CD4-positive, CD25-positive, alpha-beta regulatory T cell (primary cell): ENCODE results near the gene DDX27. TPM values are rescaled to one million over a fixed set of nuclear protein-coding genes. Genes with fewer than 3 reads are reported as not detected.

Experiments used
- ATAC-seq, 2 donors: fragments of 150-1000 bp; cut with Tn5 transposase; one replicate each; pipeline ENCODE4 v1.10.0; 2021; ENCODE audit warnings: low read depth in 2 of 2, moderate number of reproducible peaks in 2 of 2, moderate library complexity in 1 of 2
- DNase-seq, 3 donors: peaks; one replicate each; pipeline versions ENCODE4 v3.0.0 to v3.0.0-alpha.2; 2012 to 2022; ENCODE audit warnings: mixed read lengths in 1 of 3
- H3K27ac ChIP-seq: one replicate; pipeline ENCODE4 v1.7.0; 2013; ENCODE audit warnings: mild to moderate bottlenecking, low read length; ENCODE audit not compliant: insufficient read depth, poor library complexity, severe bottlenecking
- H3K27me3 ChIP-seq: one replicate; pipeline ENCODE4 v1.7.0; 2013; ENCODE audit warnings: low read length; ENCODE audit not compliant: control insufficient read depth, insufficient read depth
- H3K36me3 ChIP-seq: one replicate; pipeline ENCODE4 v1.7.0; 2013; ENCODE audit warnings: mild to moderate bottlenecking, low read length, moderate library complexity; ENCODE audit not compliant: control insufficient read depth, insufficient read depth
- H3K4me1 ChIP-seq: 2 replicates; pipeline ENCODE4 v1.7.0; 2013; ENCODE audit warnings: mild to moderate bottlenecking, low read length; ENCODE audit not compliant: insufficient read depth, control insufficient read depth, poor library complexity, severe bottlenecking
- H3K4me3 ChIP-seq: one replicate; pipeline ENCODE4 v1.7.0; 2013; ENCODE audit warnings: low read depth, mild to moderate bottlenecking, low read length, moderate library complexity
- H3K9me3 ChIP-seq, 2 experiments: 1 replicate in 1 of 2; 2 replicates in 1 of 2; pipeline ENCODE4 v1.7.0; 2013; ENCODE audit warnings: low read length in 2 of 2, mild to moderate bottlenecking in 1 of 2, moderate library complexity in 1 of 2; ENCODE audit not compliant: control insufficient read depth in 2 of 2
- H3K27ac Mint-ChIP-seq, 3 donors: one replicate each; pipeline ENCODE4 v1.8.0; 2020 to 2022; ENCODE audit warnings: mild to moderate bottlenecking in 3 of 3, mixed read lengths in 3 of 3, moderate library complexity in 2 of 3
- H3K27me3 Mint-ChIP-seq: one replicate; pipeline ENCODE4 v1.8.0; 2022; ENCODE audit warnings: mild to moderate bottlenecking, mixed read lengths
- H3K36me3 Mint-ChIP-seq: one replicate; pipeline ENCODE4 v1.8.0; 2020; ENCODE audit warnings: mixed read lengths
- H3K4me1 Mint-ChIP-seq, 4 donors: one replicate each; pipeline ENCODE4 v1.8.0; 2020 to 2022; ENCODE audit warnings: mixed read lengths in 4 of 4, mild to moderate bottlenecking in 1 of 4
- H3K4me3 Mint-ChIP-seq, 4 donors: one replicate each; pipeline ENCODE4 v1.8.0; 2020 to 2022; ENCODE audit warnings: mild to moderate bottlenecking in 4 of 4, mixed read lengths in 4 of 4, moderate library complexity in 3 of 4
- H3K9me3 Mint-ChIP-seq, 7 donors: one replicate each; pipeline ENCODE4 v1.8.0; 2020 to 2022; ENCODE audit warnings: mixed read lengths in 7 of 7, mild to moderate bottlenecking in 3 of 7, moderate library complexity in 2 of 7
- polyA plus RNA-seq, 4 donors: library from polyadenylated mRNA; unstranded; fragments of 300-500 nt; fragmentation: Illumina TruSeq; gene quantifications; one replicate each; pipeline ENCODE4 v1.2.3, GENCODE V29; 2021
- total RNA-seq: library from RNA; stranded (reverse); gene quantifications from one replicate; pipeline ENCODE4 v1.2.3, GENCODE V29; 2022

Gene DDX27
- total and polyA plus RNA-seq, 5 donors from 2014 or later: 24.4 to 105 (median 35.2) TPM

GRCh38 chr20:49225896-49226295 lies 6.7 kb downstream of the DDX27 start:
- H3K27me3 ChIP-seq: no peaks in the 10 kb centered on the region
- Mint-ChIP-seq H3K9me3 (no peaks in the 10 kb centered on the region), H3K27me3 (no peaks in the 10 kb centered on the region), H3K36me3 (peaks cover 43% of the 10 kb centered on the region), H3K27ac (peak overlapping the region in 1 of 3 donors; percentile 52), H3K4me1 (peaks cover 0 to 16% (median 4%) of the 10 kb centered on the region in 4 donors), H3K4me3 (peak overlapping the region in 1 of 4 donors; percentile 64)
- no peak overlapping the region for H3K27ac ChIP-seq
- no peak for DNase-seq
- no peaks in the 10 kb centered on the region for H3K9me3 ChIP-seq
- H3K36me3 ChIP-seq: peaks cover 87% of the 10 kb centered on the region
- no peak overlapping the region for H3K4me3 ChIP-seq
- ATAC-seq: no peak
- no peaks in the 10 kb centered on the region for H3K4me1 ChIP-seq

- H3K27ac ChIP-seq: no peak overlapping the region
- no peak overlapping the region for H3K4me3 ChIP-seq
- peaks cover 88% of the 10 kb centered on the region for H3K36me3 ChIP-seq
- Mint-ChIP-seq H3K27ac (no peak overlapping the region), H3K9me3 (no peaks in the 10 kb centered on the region), H3K27me3 (no peaks in the 10 kb centered on the region), H3K4me1 (peaks cover 0 to 7% (median 2%) of the 10 kb centered on the region in 4 donors), H3K36me3 (peaks cover 42% of the 10 kb centered on the region), H3K4me3 (no peak overlapping the region)
- DNase-seq (no peak), ATAC-seq (no peak)
- H3K27me3 ChIP-seq: no peaks in the 10 kb centered on the region
- no peaks in the 10 kb centered on the region for H3K9me3 ChIP-seq
- H3K4me1 ChIP-seq: no peaks in the 10 kb centered on the region
These were observed 9.5 kb downstream of the DDX27 start for GRCh38 chr20:49228676-49229075.

GRCh38 chr20:49229381-49229780 lies 10.2 kb downstream of the DDX27 start:
- H3K27me3 Mint-ChIP-seq: no peaks in the 10 kb centered on the region
- Histone ChIP-seq H3K4me3 (no peak overlapping the region), H3K27me3 (no peaks in the 10 kb centered on the region), H3K4me1 (no peaks in the 10 kb centered on the region), H3K9me3 (no peaks in the 10 kb centered on the region), H3K27ac (no peak overlapping the region), H3K36me3 (peaks cover 88% of the 10 kb centered on the region)
- H3K27ac Mint-ChIP-seq: no peak overlapping the region
- H3K36me3 Mint-ChIP-seq: peaks cover 48% of the 10 kb centered on the region
- ATAC-seq: no peak
- no peak overlapping the region for H3K4me3 Mint-ChIP-seq
- no peaks in the 10 kb centered on the region for H3K9me3 Mint-ChIP-seq
- no peak for DNase-seq
- H3K4me1 Mint-ChIP-seq: peaks cover 0 to 9% (median 1%) of the 10 kb centered on the region in 4 donors

- Histone ChIP-seq H3K4me1 (no peaks in the 10 kb centered on the region), H3K36me3 (peaks cover 88% of the 10 kb centered on the region), H3K9me3 (no peaks in the 10 kb centered on the region), H3K27ac (no peak overlapping the region), H3K27me3 (no peaks in the 10 kb centered on the region), H3K4me3 (no peak overlapping the region)
- Mint-ChIP-seq H3K27me3 (no peaks in the 10 kb centered on the region), H3K4me1 (peaks cover 0 to 9% (median 0%) of the 10 kb centered on the region in 4 donors), H3K4me3 (no peak overlapping the region), H3K9me3 (no peaks in the 10 kb centered on the region), H3K27ac (no peak overlapping the region), H3K36me3 (peaks cover 48% of the 10 kb centered on the region)
- DNase-seq (no peak), ATAC-seq (no peak)
These were observed 10.8 kb downstream of the DDX27 start for GRCh38 chr20:49230021-49230420.

- H3K4me1 Mint-ChIP-seq: peaks cover 0 to 9% (median 0%) of the 10 kb centered on the region in 4 donors
- peaks cover 49% of the 10 kb centered on the region for H3K36me3 Mint-ChIP-seq
- Histone ChIP-seq H3K27ac (no peak overlapping the region), H3K9me3 (no peaks in the 10 kb centered on the region), H3K4me3 (no peak overlapping the region), H3K27me3 (no peaks in the 10 kb centered on the region), H3K36me3 (peaks cover 89% of the 10 kb centered on the region), H3K4me1 (no peaks in the 10 kb centered on the region)
- no peak for DNase-seq
- no peak overlapping the region for H3K4me3 Mint-ChIP-seq
- H3K27me3 Mint-ChIP-seq: no peaks in the 10 kb centered on the region
- H3K27ac Mint-ChIP-seq: no peak overlapping the region
- H3K9me3 Mint-ChIP-seq: no peaks in the 10 kb centered on the region
- no peak for ATAC-seq
These were observed 11.4 kb downstream of the DDX27 start for GRCh38 chr20:49230561-49231133.

GRCh38 chr20:49231471-49231870 lies 12.3 kb downstream of the DDX27 start:
- Histone ChIP-seq H3K27me3 (no peaks in the 10 kb centered on the region), H3K4me3 (no peak overlapping the region), H3K9me3 (no peaks in the 10 kb centered on the region), H3K27ac (no peak overlapping the region), H3K4me1 (no peaks in the 10 kb centered on the region), H3K36me3 (peaks cover 87% of the 10 kb centered on the region)
- no peak overlapping the region for H3K27ac Mint-ChIP-seq
- H3K9me3 Mint-ChIP-seq: no peaks in the 10 kb centered on the region
- no peak overlapping the region for H3K4me3 Mint-ChIP-seq
- peaks cover 47% of the 10 kb centered on the region for H3K36me3 Mint-ChIP-seq
- H3K27me3 Mint-ChIP-seq: no peaks in the 10 kb centered on the region
- no peak for ATAC-seq
- H3K4me1 Mint-ChIP-seq: peaks cover 0 to 6% (median 0%) of the 10 kb centered on the region in 4 donors
- DNase-seq: no peak

- Mint-ChIP-seq H3K36me3 (peaks cover 54% of the 10 kb centered on the region), H3K27me3 (no peaks in the 10 kb centered on the region), H3K27ac (no peak overlapping the region), H3K4me1 (peaks cover 0 to 6% (median 2%) of the 10 kb centered on the region in 4 donors), H3K9me3 (no peaks in the 10 kb centered on the region), H3K4me3 (no peak overlapping the region)
- Histone ChIP-seq H3K4me1 (no peaks in the 10 kb centered on the region), H3K36me3 (peaks cover 90% of the 10 kb centered on the region), H3K4me3 (no peak overlapping the region), H3K27me3 (no peaks in the 10 kb centered on the region), H3K27ac (no peak overlapping the region), H3K9me3 (no peaks in the 10 kb centered on the region)
- DNase-seq (no peak), ATAC-seq (no peak)
These were observed 14.0 kb downstream of the DDX27 start for GRCh38 chr20:49233226-49233625.

GRCh38 chr20:49234831-49235230 lies 15.6 kb downstream of the DDX27 start:
- Mint-ChIP-seq H3K27me3 (no peaks in the 10 kb centered on the region), H3K27ac (peak overlapping the region in 2 of 3 donors; percentile 73 to 81), H3K36me3 (peaks cover 58% of the 10 kb centered on the region), H3K4me1 (peaks cover 0 to 4% (median 2%) of the 10 kb centered on the region in 4 donors), H3K4me3 (peak overlapping the region in 1 of 4 donors; percentile 7), H3K9me3 (no peaks in the 10 kb centered on the region)
- DNase-seq (no peak), ATAC-seq (no peak)
- Histone ChIP-seq H3K9me3 (no peaks in the 10 kb centered on the region), H3K27ac (no peak overlapping the region), H3K36me3 (peaks cover 91% of the 10 kb centered on the region), H3K27me3 (no peaks in the 10 kb centered on the region), H3K4me3 (no peak overlapping the region), H3K4me1 (no peaks in the 10 kb centered on the region)
